MG63 (cell line): ENCODE data around the gene CIRBP. TPM values are rescaled to one million over a fixed set of nuclear protein-coding genes. Genes with fewer than 3 reads are reported as not detected.
A peak's percentile ranks its signal among the peaks of the same experiment; 100 is the strongest.

Experiments
- DNase-seq: peaks from one replicate; pipeline ENCODE4 v3.0.0-alpha.2; 2020
- H3K27me3 ChIP-seq: fragments of 250-450 bp; sonication (Bioruptor Pico); 2 replicates; pipeline ENCODE4 v1.5.1; 2020; ENCODE audit warnings: mild to moderate bottlenecking, moderate library complexity
- H3K36me3 ChIP-seq: fragments of 250-450 bp; sonication (Bioruptor Pico); 2 replicates; pipeline ENCODE4 v1.5.1; 2020; ENCODE audit warnings: mild to moderate bottlenecking, moderate library complexity
- H3K4me3 ChIP-seq: fragments of 250-450 bp; sonication (Bioruptor Pico); 2 replicates; pipeline ENCODE4 v1.5.1; 2020; ENCODE audit warnings: mild to moderate bottlenecking, moderate library complexity
- H3K9me3 ChIP-seq: fragments of 250-450 bp; sonication (Bioruptor Pico); 2 replicates; pipeline ENCODE4 v1.5.1; 2020; ENCODE audit warnings: mild to moderate bottlenecking, moderate library complexity
- total RNA-seq: library from RNA; depleted of rRNA; stranded (reverse); fragments of >200 nt; shearing (Covaris generic); gene quantifications from 2 replicates; pipeline ENCODE4 v1.2.3, GENCODE V29; 2014; ENCODE audit warnings: low replicate concordance

The CIRBP gene
- total RNA-seq, 1 experiment from 2014 or later, result 68.5 TPM

- Histone ChIP-seq H3K36me3 (peaks cover 36% of the 10 kb centered on the region), H3K4me3 (no peak overlapping the region), H3K27me3 (no peaks in the 10 kb centered on the region), H3K9me3 (no peaks in the 10 kb centered on the region)
- DNase-seq, result no peak
Observed at GRCh38 chr19:1258707-1259205, 10.4 kb upstream of the CIRBP start.

DNA sequence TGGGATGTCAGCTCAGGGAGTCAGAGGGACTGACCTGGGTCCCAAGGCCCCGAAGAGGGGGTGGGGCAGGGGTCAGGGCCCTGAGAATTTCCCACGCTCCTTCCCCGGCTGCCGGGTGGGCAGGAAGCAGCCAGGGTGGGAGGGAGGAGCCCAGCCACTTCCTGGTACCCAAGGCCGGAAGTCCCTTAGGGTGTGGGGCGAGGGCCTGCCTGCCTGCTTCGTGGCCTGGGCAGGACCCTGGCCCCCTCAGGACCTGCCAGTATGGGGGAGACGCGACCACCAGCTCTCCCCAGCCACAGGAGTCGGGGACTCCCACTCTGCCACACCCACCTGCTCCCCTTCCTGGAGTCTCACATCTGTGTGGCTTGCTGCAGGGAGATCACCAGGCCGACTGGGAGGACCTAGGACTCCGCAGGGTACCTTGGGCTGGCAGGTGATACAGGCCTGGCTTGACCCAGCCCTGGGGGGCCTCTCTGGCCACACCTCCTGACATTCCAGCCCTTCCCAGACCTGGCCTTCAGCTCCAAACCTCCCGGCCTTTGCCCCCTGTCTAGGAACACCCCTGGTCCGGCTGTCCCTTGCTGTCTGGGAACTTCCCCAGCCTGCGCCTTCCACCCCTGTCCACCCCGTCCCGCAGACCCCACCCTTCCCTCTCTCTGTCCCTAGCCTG, 9.8 kb upstream of the CIRBP start:
- Histone ChIP-seq H3K27me3 (no peaks in the 10 kb centered on the region), H3K36me3 (peaks cover 34% of the 10 kb centered on the region), H3K9me3 (no peaks in the 10 kb centered on the region), H3K4me3 (no peak overlapping the region)
- DNase-seq, result peak; percentile 72

DNA sequence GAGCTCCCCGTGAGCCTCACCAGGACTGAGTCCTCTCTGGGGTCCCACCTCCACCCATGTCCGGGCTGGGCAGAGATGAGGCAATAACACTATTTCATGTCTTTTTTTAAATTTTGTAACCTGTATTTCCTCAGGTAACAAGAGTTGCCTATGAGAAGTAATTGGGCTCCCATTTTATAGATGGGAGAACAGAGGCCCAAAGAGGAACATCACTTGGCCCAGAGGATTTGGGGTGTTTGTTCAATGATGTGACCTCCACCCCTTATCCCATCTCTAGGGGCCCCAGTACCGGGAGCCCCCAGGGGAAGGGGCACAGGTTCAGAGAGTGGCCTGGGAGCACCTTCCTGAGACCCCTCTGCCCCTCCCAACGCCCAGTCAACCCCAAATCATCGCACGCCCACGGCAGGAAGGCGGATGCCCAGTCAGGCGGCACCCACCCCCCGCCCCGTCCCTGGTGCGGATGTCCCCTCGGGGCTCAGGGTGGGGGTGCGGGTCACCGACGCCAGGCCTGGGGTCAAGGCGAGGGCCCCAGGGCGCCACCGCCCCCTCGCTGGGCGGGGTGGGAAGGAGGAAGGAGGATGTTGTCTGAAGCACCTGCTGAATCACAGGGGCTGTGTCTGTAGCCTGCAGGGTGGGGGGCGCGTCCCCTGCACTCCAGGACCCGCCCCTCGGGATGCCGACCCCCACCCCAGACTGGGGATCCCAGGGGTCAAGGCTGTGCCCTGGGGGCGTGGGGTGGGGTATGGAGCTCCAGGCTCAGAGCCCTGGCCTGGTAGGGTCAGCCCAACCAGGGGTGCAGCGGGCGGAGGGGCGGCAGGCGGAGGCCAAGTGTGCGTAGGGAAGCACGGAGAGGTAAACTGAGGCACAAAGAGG, 9.0 kb upstream of the CIRBP start:
- Histone ChIP-seq H3K36me3 (peaks cover 26% of the 10 kb centered on the region), H3K4me3 (no peak overlapping the region), H3K27me3 (no peaks in the 10 kb centered on the region), H3K9me3 (no peaks in the 10 kb centered on the region)
- DNase-seq, result peak; percentile 45

DNA sequence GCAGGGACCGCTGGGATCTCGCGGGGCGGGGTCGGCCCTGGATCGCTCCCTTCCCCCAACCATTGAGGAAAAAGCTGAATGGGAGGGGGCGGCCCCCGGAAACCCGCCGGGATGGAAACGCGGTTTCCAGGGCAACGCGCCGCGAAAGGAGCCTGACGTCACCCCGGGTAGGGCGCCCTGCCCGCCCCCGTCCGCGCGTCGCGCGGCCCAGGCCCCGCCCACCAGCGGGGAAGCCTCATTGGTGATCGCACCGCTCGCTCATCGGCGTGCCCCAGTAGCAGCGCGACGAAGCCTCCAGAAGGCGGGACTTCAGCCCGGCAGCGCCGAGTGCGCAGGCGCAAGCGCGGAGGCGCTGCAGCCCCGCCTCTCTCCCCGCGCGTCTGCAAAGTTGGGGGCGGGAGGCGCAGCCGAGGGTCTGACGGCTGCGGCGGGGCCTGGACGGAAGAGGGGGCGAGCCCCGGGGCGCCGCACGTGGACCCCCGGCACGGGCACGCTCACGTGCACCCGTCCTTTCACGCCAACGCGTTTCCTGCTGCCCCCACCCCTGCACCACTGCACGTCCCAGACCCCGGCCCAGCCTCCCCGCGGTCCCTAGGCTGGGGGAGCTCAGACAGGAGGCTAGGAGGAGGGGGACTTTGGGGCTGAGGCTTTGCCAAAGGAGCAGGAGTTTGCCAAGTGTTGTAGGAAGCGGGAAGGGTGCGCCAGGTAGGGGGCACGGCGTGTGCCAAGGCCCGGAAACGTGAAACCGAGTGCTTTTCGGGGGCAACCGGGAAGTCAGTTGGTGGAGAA, 8.2 kb upstream of the CIRBP start:
- no peaks in the 10 kb centered on the region for H3K27me3 ChIP-seq
- peaks cover 18% of the 10 kb centered on the region for H3K36me3 ChIP-seq
- peak; percentile 90 for DNase-seq
- H3K4me3 ChIP-seq, result peak overlapping the region; percentile 66
- H3K9me3 ChIP-seq, result no peaks in the 10 kb centered on the region

DNA sequence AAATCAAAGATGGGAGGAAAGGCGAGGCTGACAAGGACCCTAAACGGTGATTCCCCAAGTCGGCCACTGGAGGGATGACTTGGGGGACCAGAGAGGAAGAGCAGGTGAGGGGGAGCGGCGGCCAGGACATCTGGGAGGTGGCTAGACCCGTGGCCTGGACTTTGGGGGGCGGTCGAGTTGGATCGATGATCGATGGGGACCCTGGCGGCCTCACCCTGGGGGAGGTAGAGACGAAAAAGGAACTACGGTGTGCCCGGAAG, 7.7 kb upstream of the CIRBP start:
- Histone ChIP-seq H3K4me3 (peak overlapping the region; percentile 66), H3K9me3 (no peaks in the 10 kb centered on the region), H3K27me3 (no peaks in the 10 kb centered on the region), H3K36me3 (peaks cover 12% of the 10 kb centered on the region)
- no peak for DNase-seq

GRCh38 chr19:1261798-1262622, 7.1 kb upstream of the CIRBP start:
- no peaks in the 10 kb centered on the region for H3K27me3 ChIP-seq
- DNase-seq, result peak; percentile 99
- H3K9me3 ChIP-seq, result no peaks in the 10 kb centered on the region
- peaks cover 8% of the 10 kb centered on the region for H3K36me3 ChIP-seq
- peak overlapping the region; percentile 66 for H3K4me3 ChIP-seq

- DNase-seq, result peak; percentile 76
- Histone ChIP-seq H3K36me3 (peaks cover 4% of the 10 kb centered on the region), H3K9me3 (no peaks in the 10 kb centered on the region), H3K4me3 (peak overlapping the region; percentile 66), H3K27me3 (no peaks in the 10 kb centered on the region)
Observed at GRCh38 chr19:1262623-1263123, 6.5 kb upstream of the CIRBP start.

GRCh38 chr19:1263188-1263587, 5.9 kb upstream of the CIRBP start:
- Histone ChIP-seq H3K36me3 (peaks cover 1% of the 10 kb centered on the region), H3K9me3 (no peaks in the 10 kb centered on the region), H3K27me3 (no peaks in the 10 kb centered on the region), H3K4me3 (no peak overlapping the region)
- DNase-seq, result no peak

- peak; percentile 89 for DNase-seq
- H3K27me3 ChIP-seq, result no peaks in the 10 kb centered on the region
Observed at GRCh38 chr19:1264801-1265614, 4.1 kb upstream of the CIRBP start.

GRCh38 chr19:1265615-1266128, 3.5 kb upstream of the CIRBP start:
- Histone ChIP-seq H3K4me3 (peak overlapping the region; percentile 49), H3K27me3 (no peaks in the 10 kb centered on the region), H3K9me3 (no peaks in the 10 kb centered on the region), H3K36me3 (peaks cover 11% of the 10 kb centered on the region)
- peak; percentile 88 for DNase-seq

More at GRCh38 chr19:1264801-1265614, 4.1 kb upstream of the CIRBP start:
- no peak overlapping the region for H3K4me3 ChIP-seq
- H3K9me3 ChIP-seq, result no peaks in the 10 kb centered on the region
- H3K36me3 ChIP-seq, result peaks cover 4% of the 10 kb centered on the region

- Histone ChIP-seq H3K36me3 (peaks cover 17% of the 10 kb centered on the region), H3K9me3 (no peaks in the 10 kb centered on the region), H3K4me3 (peak overlapping the region; percentile 49), H3K27me3 (no peaks in the 10 kb centered on the region)
- DNase-seq, result peak; percentile 86
Observed at GRCh38 chr19:1266129-1266915, 2.8 kb upstream of the CIRBP start.

DNA sequence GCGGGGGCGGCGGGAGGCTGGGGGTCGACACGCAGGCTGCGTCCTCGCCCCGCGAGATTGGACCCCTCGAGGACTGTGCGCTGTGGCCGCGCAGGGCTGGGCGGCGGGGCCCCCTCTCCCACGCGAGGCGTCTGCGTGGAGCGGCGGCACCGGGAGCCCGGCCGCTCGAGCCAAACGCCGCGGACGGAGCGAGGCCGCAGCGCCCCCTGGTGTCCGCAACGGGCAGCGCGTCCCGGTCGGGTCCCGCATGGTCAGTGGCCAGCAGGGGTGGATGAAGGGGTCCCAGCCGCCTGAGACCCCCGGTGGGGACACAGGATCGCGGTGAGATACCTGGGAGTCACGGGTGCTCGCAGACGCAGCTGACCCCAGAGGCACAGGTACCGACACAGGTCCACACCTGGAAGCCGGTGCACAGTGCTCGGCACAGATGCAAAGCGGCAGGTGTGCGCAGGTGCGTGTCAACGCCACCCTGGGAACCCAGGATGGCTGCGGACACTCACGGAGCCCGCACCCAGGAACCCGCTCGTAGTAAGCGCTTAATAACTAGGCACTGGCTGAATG, 2.1 kb upstream of the CIRBP start:
- no peaks in the 10 kb centered on the region for H3K9me3 ChIP-seq
- peaks cover 22% of the 10 kb centered on the region for H3K36me3 ChIP-seq
- peak overlapping the region; percentile 49 for H3K4me3 ChIP-seq
- no peaks in the 10 kb centered on the region for H3K27me3 ChIP-seq
- DNase-seq, result no peak

- DNase-seq, result peak; percentile 32
- peaks cover 25% of the 10 kb centered on the region for H3K36me3 ChIP-seq
- H3K27me3 ChIP-seq, result no peaks in the 10 kb centered on the region
- no peaks in the 10 kb centered on the region for H3K9me3 ChIP-seq
- peak overlapping the region; percentile 49 for H3K4me3 ChIP-seq
Observed at GRCh38 chr19:1267477-1268225, 1.5 kb upstream of the CIRBP start.
